Measurements from ENCODE around the gene POLR2L. TPM values are rescaled to one million over a fixed set of nuclear protein-coding genes. Genes with fewer than 3 reads are reported as not detected.
A peak's percentile ranks its signal among the peaks of the same experiment; 100 is the strongest.

POLR2L gene
- total RNA-seq, 4 donors from 2014 or later = 45.6 to 90.3 (median 64.7) TPM

- WGBS, 2 donors = 0 to 20% methylated on average over 4 to 10 of the region's 26 CpGs
- Histone ChIP-seq H3K4me1 (peaks cover 29 to 46% (median 39%) of the 10 kb centered on the region in 3 donors), H3K9me3 (no peaks in the 10 kb centered on the region), H3K27me3 (peaks cover 0 to 3% (median 0%) of the 10 kb centered on the region in 4 donors), H3K36me3 (peaks cover 4 to 52% (median 11%) of the 10 kb centered on the region in 3 donors), H3K27ac (peak overlapping the region; percentile 81 to 94 (median 90)), H3K4me3 (peak overlapping the region; percentile 65 to 87 (median 82))
- TF ChIP-seq CTCF (IDR thresholded peaks at IDR 0.05) = no peak
- TF ChIP-seq POLR2A (IDR thresholded peaks at IDR 0.05) = peak in 1 of 4 donors; percentile 29
- DNase-seq = peak; percentile 55
- intact Hi-C loops (cut with DNase I) = no loop called here
These were observed 46.4 kb downstream of the POLR2L start for GRCh38 chr11:795634-796564.

- intact Hi-C loops (cut with DNase I) = no loop called here
- Histone ChIP-seq H3K9me3 (no peaks in the 10 kb centered on the region), H3K36me3 (peaks cover 4 to 43% (median 4%) of the 10 kb centered on the region in 3 donors), H3K4me3 (peak overlapping the region; percentile 65 to 87 (median 82)), H3K27me3 (peaks cover 0 to 5% (median 0%) of the 10 kb centered on the region in 4 donors), H3K4me1 (peaks cover 29 to 50% (median 39%) of the 10 kb centered on the region in 3 donors), H3K27ac (peak overlapping the region; percentile 81 to 94 (median 90))
- 47 to 56% methylated on average over 13 to 16 of the region's 38 CpGs for WGBS, 2 donors
- TF ChIP-seq CTCF (IDR thresholded peaks at IDR 0.05) (no peak), POLR2A (IDR thresholded peaks at IDR 0.05) (no peak)
- DNase-seq = no peak
These were observed 47.3 kb downstream of the POLR2L start for GRCh38 chr11:794766-795633.

- TF ChIP-seq POLR2A (IDR thresholded peaks at IDR 0.05) (no peak), CTCF (IDR thresholded peaks at IDR 0.05) (no peak)
- H3K27ac ChIP-seq = no peak overlapping the region
- WGBS, 2 donors = 60 to 93% methylated on average over 1 to 2 of the region's 31 CpGs
- peaks cover 4 to 35% (median 4%) of the 10 kb centered on the region in 3 donors for H3K36me3 ChIP-seq
- H3K27me3 ChIP-seq = peaks cover 0 to 14% (median 2%) of the 10 kb centered on the region in 4 donors
- DNase-seq = no peak
- H3K9me3 ChIP-seq = no peaks in the 10 kb centered on the region
- H3K4me1 ChIP-seq = peaks cover 29 to 58% (median 39%) of the 10 kb centered on the region in 3 donors
- H3K4me3 ChIP-seq = no peak overlapping the region
- intact Hi-C loops (cut with DNase I) = no loop called here
These were observed 48.1 kb downstream of the POLR2L start for GRCh38 chr11:794013-794765.

- Histone ChIP-seq H3K36me3 (peaks cover 4 to 30% (median 4%) of the 10 kb centered on the region in 3 donors), H3K27me3 (peaks cover 0 to 20% (median 3%) of the 10 kb centered on the region in 4 donors), H3K4me1 (peaks cover 28 to 57% (median 37%) of the 10 kb centered on the region in 3 donors), H3K9me3 (no peaks in the 10 kb centered on the region), H3K27ac (no peak overlapping the region), H3K4me3 (no peak overlapping the region)
- intact Hi-C loops (cut with DNase I) = no loop called here
- WGBS, 2 donors = 97 to 100% methylated on average over 2 to 6 of the region's 7 CpGs
- DNase-seq = no peak
- no peak for TF ChIP-seq POLR2A (IDR thresholded peaks at IDR 0.05)
- no peak for TF ChIP-seq CTCF (IDR thresholded peaks at IDR 0.05)
These were observed 48.8 kb downstream of the POLR2L start for GRCh38 chr11:793556-793955.
